NCI-H82 treated with DMSO at 0.1 percent for 48 hours (cell line): Measurements from ENCODE around the gene NDUFV1.
"Not testable (repeated sequence)": the region's sequence is repeated elsewhere in the genome, so short reads cannot be mapped to it uniquely, and the experiment has no call there.

Experiments
- DNase-seq: peaks from one replicate; lab custom pipeline; 2025; ENCODE audit not compliant: unreplicated experiment; lab: John Stamatoyannopoulos, UW

NDUFV1 gene

GRCh38 chr11:67606492-67607295, at the start of gene NDUFV1:
Gene NDUFV1 (plus strand): TSS chr11:67606936. CDS start chr11:67607005, 69 bp downstream.
- DNase-seq, result peak; percentile 72

- DNase-seq, result no peak
These were observed 48.5 kb upstream of the NDUFV1 start for GRCh38 chr11:67558084-67558772.

GRCh38 chr11:67561971-67562619, 44.6 kb upstream of the NDUFV1 start:
- DNase-seq, result no peak

GRCh38 chr11:67562963-67563704, 43.6 kb upstream of the NDUFV1 start:
- no peak for DNase-seq

- DNase-seq, result not testable (repeated sequence)
These were observed 43.0 kb upstream of the NDUFV1 start for GRCh38 chr11:67563705-67564114.

GRCh38 chr11:67564230-67564629, 42.5 kb upstream of the NDUFV1 start:
- no peak for DNase-seq

GRCh38 chr11:67571443-67571842, 35.3 kb upstream of the NDUFV1 start:
- no peak for DNase-seq

- no peak for DNase-seq
These were observed 34.4 kb upstream of the NDUFV1 start for GRCh38 chr11:67572305-67572704.

- DNase-seq, result peak; percentile 28
These were observed 33.9 kb upstream of the NDUFV1 start for GRCh38 chr11:67572747-67573419.

GRCh38 chr11:67574938-67575337, 31.8 kb upstream of the NDUFV1 start:
- DNase-seq, result no peak

GRCh38 chr11:67576735-67577475, 29.8 kb upstream of the NDUFV1 start:
- DNase-seq, result no peak

GRCh38 chr11:67577951-67578350, 28.8 kb upstream of the NDUFV1 start:
- DNase-seq, result no peak

- no peak for DNase-seq
These were observed 25.3 kb upstream of the NDUFV1 start for GRCh38 chr11:67581469-67581868.

GRCh38 chr11:67582011-67582410, 24.7 kb upstream of the NDUFV1 start:
- DNase-seq, result no peak

- peak; percentile 60 for DNase-seq
These were observed 23.2 kb upstream of the NDUFV1 start, which contains the start of gene GSTP1 for GRCh38 chr11:67583247-67584204. Gene GSTP1 (plus strand): TSS chr11:67583812. CDS start chr11:67583844, 32 bp downstream.

- no peak for DNase-seq
These were observed 22.4 kb upstream of the NDUFV1 start for GRCh38 chr11:67584205-67584880.

GRCh38 chr11:67584881-67585873, 21.6 kb upstream of the NDUFV1 start:
- DNase-seq, result no peak
